OCI-LY1 (cell line): ENCODE data around the gene NABP2.

Experiments
- H2AFZ ChIP-seq: fragments of 200-600 bp; sonication (generic), shearing (Covaris generic); 2 replicates; pipeline ENCODE4 v1.6.0; 2014; ENCODE audit warnings: antibody characterized with exemption, mild to moderate bottlenecking, low read length
- H3F3A ChIP-seq: fragments of 200-600 bp; sonication (generic), shearing (Covaris generic); 2 replicates; pipeline ENCODE4 v1.6.0; 2014; ENCODE audit warnings: mild to moderate bottlenecking, antibody characterized with exemption, low read length, moderate library complexity; ENCODE audit not compliant: insufficient read depth
- H3K27ac ChIP-seq: fragments of 200-600 bp; sonication (generic); 2 replicates; pipeline ENCODE4 v1.5.1; 2014; ENCODE audit warnings: low read length, mixed run types, mild to moderate bottlenecking, low read depth; ENCODE audit not compliant: poor library complexity, severe bottlenecking
- H3K27me3 ChIP-seq: fragments of 200-600 bp; sonication (generic); 2 replicates; pipeline ENCODE4 v1.6.0; 2014; ENCODE audit warnings: antibody characterized with exemption, mild to moderate bottlenecking, low read length, moderate library complexity; ENCODE audit not compliant: insufficient read depth
- H3K36me3 ChIP-seq: fragments of 200-600 bp; sonication (generic); 2 replicates; pipeline ENCODE4 v1.6.1; 2014; ENCODE audit warnings: mild to moderate bottlenecking, antibody characterized with exemption, low read length, moderate library complexity, mixed read lengths; ENCODE audit not compliant: insufficient read depth
- H3K4me1 ChIP-seq: fragments of 200-600 bp; sonication (generic); 2 replicates; pipeline ENCODE4 v1.5.1; 2014; ENCODE audit warnings: mild to moderate bottlenecking, low read length, moderate library complexity; ENCODE audit not compliant: insufficient read depth, severe bottlenecking
- H3K4me2 ChIP-seq: fragments of 200-600 bp; sonication (generic), shearing (Covaris generic); 2 replicates; pipeline ENCODE4 v1.6.1; 2014; ENCODE audit warnings: low read length
- H3K4me3 ChIP-seq: fragments of 200-600 bp; sonication (generic); 2 replicates; pipeline ENCODE4 v1.5.1; 2014; ENCODE audit warnings: low read length, low read depth, mild to moderate bottlenecking, mixed read lengths; ENCODE audit not compliant: poor library complexity, severe bottlenecking
- H3K79me2 ChIP-seq: fragments of 200-600 bp; shearing (Covaris generic); 2 replicates; pipeline ENCODE4 v1.6.1; 2016; ENCODE audit warnings: mixed run types, low read length, mixed read lengths; ENCODE audit not compliant: insufficient read depth
- H3K9ac ChIP-seq: fragments of 200-600 bp; sonication (generic), shearing (Covaris generic); 2 replicates; pipeline ENCODE4 v1.6.1; 2014; ENCODE audit warnings: mild to moderate bottlenecking, low read length, mixed read lengths
- H3K9me2 ChIP-seq: fragments of 200-600 bp; sonication (generic), shearing (Covaris generic); 2 replicates; pipeline ENCODE4 v1.6.1; 2014; ENCODE audit warnings: low read depth, mild to moderate bottlenecking, low read length, mixed read lengths
- H3K9me3 ChIP-seq: fragments of 200-600 bp; shearing (Covaris generic); 2 replicates; pipeline ENCODE4 v1.6.1; 2014; ENCODE audit warnings: low read length, mixed read lengths
- H4K20me1 ChIP-seq: fragments of 200-600 bp; sonication (generic), shearing (Covaris generic); 2 replicates; pipeline ENCODE4 v1.6.0; 2016; ENCODE audit warnings: mild to moderate bottlenecking, low read length; ENCODE audit not compliant: insufficient read depth
- EZH2 ChIP-seq: fragments of 200-600 bp; sonication (generic), shearing (Covaris generic); IDR thresholded peaks from 2 replicates; pipeline ENCODE4 v1.8.0; 2017; ENCODE audit warnings: borderline replicate concordance, mixed run types, mild to moderate bottlenecking, antibody characterized with exemption, low read length, moderate library complexity, mixed read lengths
- TF ChIP-seq, protein P1 (sequence below): fragments of 200-600 bp; sonication (generic), shearing (Covaris generic); IDR thresholded peaks from 2 replicates; pipeline ENCODE4 v1.5.1; 2017; ENCODE audit warnings: mild to moderate bottlenecking, antibody characterized with exemption, low read length, moderate library complexity, mixed read lengths

NABP2 gene

DNA sequence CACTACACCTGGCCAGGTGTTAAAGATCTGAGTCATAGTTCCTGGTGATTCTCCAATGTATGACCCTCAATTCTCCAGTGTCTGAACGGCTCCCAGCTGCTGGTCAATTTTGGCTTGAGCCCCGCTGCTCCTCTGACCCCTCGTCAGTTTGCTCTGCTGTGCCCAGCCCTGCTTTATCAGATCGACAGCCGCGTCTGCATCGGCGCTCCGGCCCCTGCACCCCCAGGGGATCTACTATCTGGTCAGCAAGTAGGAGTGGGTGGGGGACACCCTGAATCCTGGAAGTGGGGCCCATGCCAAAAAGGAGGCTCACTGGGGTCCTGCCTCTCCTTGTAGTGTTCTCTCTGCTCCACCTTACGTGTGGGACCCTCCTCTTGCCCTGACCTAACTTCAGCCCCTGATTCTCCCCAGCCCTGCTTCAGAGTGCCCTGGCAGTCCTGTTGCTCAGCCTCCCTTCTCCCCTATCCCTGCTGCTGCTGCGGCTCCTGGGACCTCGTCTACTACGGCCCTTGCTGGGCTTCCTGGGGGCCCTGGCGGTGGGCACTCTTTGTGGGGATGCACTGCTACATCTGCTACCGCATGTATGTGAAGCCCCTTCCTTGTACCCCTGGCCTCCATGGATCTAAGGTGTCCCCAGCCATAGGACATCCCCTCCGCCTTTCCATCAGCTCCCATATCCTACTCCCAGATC is 10.7 kb downstream of the NABP2 start:
- Histone ChIP-seq H3F3A (no peaks in the 10 kb centered on the region), H3K9ac (no peak overlapping the region), H3K9me2 (no peaks in the 10 kb centered on the region), H2AFZ (no peak overlapping the region), H3K79me2 (no peaks in the 10 kb centered on the region), H3K36me3 (peaks cover 6% of the 10 kb centered on the region), H3K4me1 (no peaks in the 10 kb centered on the region), H3K9me3 (no peaks in the 10 kb centered on the region), H3K4me2 (no peak overlapping the region), H3K4me3 (no peak overlapping the region), H3K27ac (no peak overlapping the region), H3K27me3 (no peaks in the 10 kb centered on the region), H4K20me1 (no peaks in the 10 kb centered on the region)
- TF ChIP-seq, protein P1, sequence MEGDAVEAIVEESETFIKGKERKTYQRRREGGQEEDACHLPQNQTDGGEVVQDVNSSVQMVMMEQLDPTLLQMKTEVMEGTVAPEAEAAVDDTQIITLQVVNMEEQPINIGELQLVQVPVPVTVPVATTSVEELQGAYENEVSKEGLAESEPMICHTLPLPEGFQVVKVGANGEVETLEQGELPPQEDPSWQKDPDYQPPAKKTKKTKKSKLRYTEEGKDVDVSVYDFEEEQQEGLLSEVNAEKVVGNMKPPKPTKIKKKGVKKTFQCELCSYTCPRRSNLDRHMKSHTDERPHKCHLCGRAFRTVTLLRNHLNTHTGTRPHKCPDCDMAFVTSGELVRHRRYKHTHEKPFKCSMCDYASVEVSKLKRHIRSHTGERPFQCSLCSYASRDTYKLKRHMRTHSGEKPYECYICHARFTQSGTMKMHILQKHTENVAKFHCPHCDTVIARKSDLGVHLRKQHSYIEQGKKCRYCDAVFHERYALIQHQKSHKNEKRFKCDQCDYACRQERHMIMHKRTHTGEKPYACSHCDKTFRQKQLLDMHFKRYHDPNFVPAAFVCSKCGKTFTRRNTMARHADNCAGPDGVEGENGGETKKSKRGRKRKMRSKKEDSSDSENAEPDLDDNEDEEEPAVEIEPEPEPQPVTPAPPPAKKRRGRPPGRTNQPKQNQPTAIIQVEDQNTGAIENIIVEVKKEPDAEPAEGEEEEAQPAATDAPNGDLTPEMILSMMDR, result no peak
- no peak for TF ChIP-seq EZH2

DNA sequence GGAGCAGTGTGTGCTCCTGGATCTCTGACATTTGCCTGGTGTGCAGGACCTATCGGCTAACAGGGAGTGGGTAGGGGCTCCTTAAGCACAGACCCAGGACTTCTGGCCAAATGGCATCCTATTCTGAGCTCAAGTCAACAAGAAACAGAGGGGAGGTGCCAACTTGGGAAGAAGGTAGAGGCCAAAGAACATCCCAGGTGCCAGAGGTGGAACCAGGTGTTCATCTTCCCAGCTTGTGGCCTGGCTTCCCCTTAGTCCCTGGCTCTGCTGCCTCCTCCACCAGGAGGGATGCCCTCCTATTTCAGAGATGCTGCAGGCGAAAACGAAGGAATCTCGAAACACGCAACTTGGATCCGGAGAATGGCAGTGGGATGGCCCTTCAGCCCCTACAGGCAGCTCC is 11.9 kb downstream of the NABP2 start:
- Histone ChIP-seq H3K9ac (no peak overlapping the region), H3K9me3 (no peaks in the 10 kb centered on the region), H3K27me3 (no peaks in the 10 kb centered on the region), H3K27ac (no peak overlapping the region), H2AFZ (no peak overlapping the region), H3K4me1 (no peaks in the 10 kb centered on the region), H4K20me1 (no peaks in the 10 kb centered on the region), H3K36me3 (peaks cover 16% of the 10 kb centered on the region), H3K4me2 (no peak overlapping the region), H3K9me2 (no peaks in the 10 kb centered on the region), H3K79me2 (no peaks in the 10 kb centered on the region), H3K4me3 (no peak overlapping the region), H3F3A (no peaks in the 10 kb centered on the region)
- TF ChIP-seq EZH2, result no peak
- TF ChIP-seq, protein P1, result no peak

DNA sequence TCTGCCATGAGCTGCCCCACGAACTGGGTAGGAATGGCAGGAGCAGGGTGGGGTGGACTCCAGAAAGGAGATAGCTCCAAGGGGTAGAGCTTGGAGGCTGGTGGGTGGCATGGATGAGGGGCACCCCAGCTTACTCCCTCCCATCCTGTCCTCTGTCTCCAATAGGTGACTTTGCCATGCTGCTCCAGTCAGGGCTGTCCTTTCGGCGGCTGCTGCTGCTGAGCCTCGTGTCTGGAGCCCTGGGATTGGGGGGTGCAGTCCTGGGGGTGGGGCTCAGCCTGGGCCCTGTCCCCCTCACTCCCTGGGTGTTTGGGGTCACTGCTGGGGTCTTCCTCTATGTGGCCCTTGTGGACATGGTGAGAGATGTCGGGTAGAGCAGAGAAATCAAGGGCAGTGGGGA is 12.8 kb downstream of the NABP2 start:
- Histone ChIP-seq H3K4me2 (no peak overlapping the region), H3K27ac (no peak overlapping the region)

More for the DNA sequence above, 12.8 kb downstream of the NABP2 start:
- H3K4me3 ChIP-seq, result no peak overlapping the region
- peaks cover 25% of the 10 kb centered on the region for H3K36me3 ChIP-seq
- no peaks in the 10 kb centered on the region for H3K27me3 ChIP-seq
- no peaks in the 10 kb centered on the region for H3F3A ChIP-seq
- H3K79me2 ChIP-seq, result no peaks in the 10 kb centered on the region
- H3K9me3 ChIP-seq, result no peaks in the 10 kb centered on the region
- H4K20me1 ChIP-seq, result no peaks in the 10 kb centered on the region
- H3K4me1 ChIP-seq, result no peaks in the 10 kb centered on the region
- H2AFZ ChIP-seq, result no peak overlapping the region
- TF ChIP-seq, protein P1, result no peak
- TF ChIP-seq EZH2, result no peak
- H3K9ac ChIP-seq, result no peak overlapping the region
- no peaks in the 10 kb centered on the region for H3K9me2 ChIP-seq
